ENCODE results near the gene SYNE2.
A peak's percentile ranks its signal among the peaks of the same experiment; 100 is the strongest.
"Not testable (repeated sequence)": the region's sequence is repeated elsewhere in the genome, so short reads cannot be mapped to it uniquely, and the experiment has no call there.

SYNE2 gene

GRCh38 chr14:64209444-64210131 is 356.8 kb downstream of the SYNE2 start:
- H3K27me3 ChIP-seq (ENCODE audit: insufficient read depth, poor library complexity, severe bottlenecking): peaks cover 2% of the 10 kb centered on the region
- H3K27ac ChIP-seq (replicated peaks): no peak overlapping the region
- peak in 1 of 2 experiments; percentile 39 for DNase-seq (ENCODE audit: low read depth in 1 of 2, low spot score in 1 of 2)
- TF ChIP-seq GABPA (IDR thresholded peaks at IDR 0.05; ENCODE audit: low read depth) (no peak), SPI1 (IDR thresholded peaks at IDR 0.05; ENCODE audit: borderline replicate concordance, low read depth) (peak; percentile 51; the same call in 1 of the 2 replicates)
- H3K4me3 ChIP-seq (replicated peaks; ENCODE audit: insufficient read depth, low read length): no peak overlapping the region

- TF ChIP-seq POLR2AphosphoS5 (IDR thresholded peaks at IDR 0.05; ENCODE audit: low read depth) (no peak), REST (IDR thresholded peaks at IDR 0.05; ENCODE audit: insufficient replicate concordance, low read depth) (no peak), SPI1 (IDR thresholded peaks at IDR 0.05; ENCODE audit: borderline replicate concordance, low read depth) (no peak), GABPA (IDR thresholded peaks at IDR 0.05; ENCODE audit: low read depth) (no peak), CTCF (IDR thresholded peaks at IDR 0.05; ENCODE audit: insufficient read depth, low read length) (no peak)
- Histone ChIP-seq H3K27ac (replicated peaks) (no peak overlapping the region), H3K4me3 (replicated peaks; ENCODE audit: insufficient read depth, low read length) (no peak overlapping the region), H3K27me3 (ENCODE audit: insufficient read depth, poor library complexity, severe bottlenecking) (peaks cover 2% of the 10 kb centered on the region)
- DNase-seq (ENCODE audit: low read depth in 1 of 2, low spot score in 1 of 2): no peak
These were observed 357.4 kb downstream of the SYNE2 start for GRCh38 chr14:64210216-64210615.

- not testable (repeated sequence) for H3K27me3 ChIP-seq (ENCODE audit: insufficient read depth, poor library complexity, severe bottlenecking); DNase-seq (ENCODE audit: low read depth in 1 of 2, low spot score in 1 of 2); H3K4me3 ChIP-seq (replicated peaks; ENCODE audit: insufficient read depth, low read length); H3K27ac ChIP-seq (replicated peaks)
These were observed 358.1 kb downstream of the SYNE2 start for GRCh38 chr14:64210912-64211311.

- TF ChIP-seq GABPA (IDR thresholded peaks at IDR 0.05; ENCODE audit: low read depth) (no peak), SPI1 (IDR thresholded peaks at IDR 0.05; ENCODE audit: borderline replicate concordance, low read depth) (no peak), CTCF (IDR thresholded peaks at IDR 0.05; ENCODE audit: insufficient read depth, low read length) (no peak), POLR2AphosphoS5 (IDR thresholded peaks at IDR 0.05; ENCODE audit: low read depth) (no peak), REST (IDR thresholded peaks at IDR 0.05; ENCODE audit: insufficient replicate concordance, low read depth) (no peak)
These were observed 359.9 kb downstream of the SYNE2 start for GRCh38 chr14:64212666-64213065.

GRCh38 chr14:64213086-64213485 is 360.3 kb downstream of the SYNE2 start:
- TF ChIP-seq GABPA (IDR thresholded peaks at IDR 0.05; ENCODE audit: low read depth): no peak
- TF ChIP-seq POLR2AphosphoS5 (IDR thresholded peaks at IDR 0.05; ENCODE audit: low read depth): no peak
- no peak for TF ChIP-seq SPI1 (IDR thresholded peaks at IDR 0.05; ENCODE audit: borderline replicate concordance, low read depth)
- no peak for TF ChIP-seq CTCF (IDR thresholded peaks at IDR 0.05; ENCODE audit: insufficient read depth, low read length)
- no peak for TF ChIP-seq REST (IDR thresholded peaks at IDR 0.05; ENCODE audit: insufficient replicate concordance, low read depth)
- no peak for DNase-seq (ENCODE audit: low read depth in 1 of 2, low spot score in 1 of 2)
- Histone ChIP-seq H3K27ac (replicated peaks) (no peak overlapping the region), H3K4me3 (replicated peaks; ENCODE audit: insufficient read depth, low read length) (no peak overlapping the region), H3K27me3 (ENCODE audit: insufficient read depth, poor library complexity, severe bottlenecking) (peaks cover 2% of the 10 kb centered on the region)

More at GRCh38 chr14:64212666-64213065, 359.9 kb downstream of the SYNE2 start:
- Histone ChIP-seq H3K27ac (replicated peaks) (no peak overlapping the region), H3K4me3 (replicated peaks; ENCODE audit: insufficient read depth, low read length) (no peak overlapping the region), H3K27me3 (ENCODE audit: insufficient read depth, poor library complexity, severe bottlenecking) (peaks cover 2% of the 10 kb centered on the region)
- DNase-seq (ENCODE audit: low read depth in 1 of 2, low spot score in 1 of 2): no peak

All from HL-60 (cell line).